Liver (tissue), 9 donors: ENCODE results near the gene LETMD1. TPM values are rescaled to one million over a fixed set of nuclear protein-coding genes. Genes with fewer than 3 reads are reported as not detected.

Source experiments
- DNase-seq: peaks from one replicate; pipeline ENCODE4 v3.0.0-alpha.2; 2017; ENCODE audit warnings: low spot score
- H3K27ac ChIP-seq, 2 donors: one replicate each; pipeline ENCODE4 v1.7.0; 2013; ENCODE audit warnings: inconsistent platforms in 2 of 2, low read length in 2 of 2, control low read depth in 1 of 2, low read depth in 1 of 2, mild to moderate bottlenecking in 1 of 2
- H3K27me3 ChIP-seq, 4 donors: one replicate each; pipeline versions ENCODE4 v1.6.1 to v1.7.0; 2013; ENCODE audit warnings: low read length in 3 of 4, inconsistent platforms in 1 of 4, mild to moderate bottlenecking in 1 of 4, moderate library complexity in 1 of 4; ENCODE audit not compliant: control insufficient read depth in 4 of 4, insufficient read depth in 4 of 4
- H3K36me3 ChIP-seq, 4 donors: one replicate each; pipeline versions ENCODE4 v1.6.1 to v1.7.0; 2013; ENCODE audit warnings: low read length in 3 of 4, mild to moderate bottlenecking in 3 of 4, low read depth in 1 of 4, moderate library complexity in 1 of 4; ENCODE audit not compliant: control insufficient read depth in 4 of 4, insufficient read depth in 3 of 4
- H3K4me1 ChIP-seq, 4 donors: one replicate each; pipeline versions ENCODE4 v1.6.1 to v1.7.0; 2013; ENCODE audit warnings: low read length in 3 of 4, mild to moderate bottlenecking in 3 of 4, moderate library complexity in 1 of 4; ENCODE audit not compliant: control insufficient read depth in 4 of 4, insufficient read depth in 4 of 4
- H3K4me3 ChIP-seq, 3 donors: one replicate each; pipeline versions ENCODE4 v1.6.1 to v1.7.0; 2013; ENCODE audit warnings: low read length in 3 of 3, control low read depth in 1 of 3, low read depth in 1 of 3, mild to moderate bottlenecking in 1 of 3
- H3K9ac ChIP-seq, 2 donors: one replicate each; pipeline ENCODE4 v1.7.0; 2013; ENCODE audit warnings: low read length in 2 of 2, mild to moderate bottlenecking in 2 of 2, moderate library complexity in 2 of 2, control low read depth in 1 of 2, low read depth in 1 of 2
- H3K9me3 ChIP-seq, 4 donors: one replicate each; pipeline versions ENCODE4 v1.6.1 to v1.7.0; 2013; ENCODE audit warnings: low read length in 3 of 4; ENCODE audit not compliant: control insufficient read depth in 4 of 4
- ATF3 ChIP-seq: IDR thresholded peaks from 2 replicates; pipeline ENCODE4 v1.6.1; 2016; ENCODE audit warnings: antibody characterized with exemption
- CTCF ChIP-seq: fragments of 150-350 bp; IDR thresholded peaks from 2 replicates; pipeline ENCODE4 v1.5.1; 2017; ENCODE audit warnings: improper control_type of control experiment, low read depth, low read length; ENCODE audit not compliant: missing input control
- FOXA2 ChIP-seq: IDR thresholded peaks from 2 replicates; pipeline ENCODE4 v1.6.1; 2016; ENCODE audit warnings: antibody characterized with exemption
- GABPA ChIP-seq, 2 donors: IDR thresholded peaks in 1 of 2; conservative IDR thresholded peaks in 1 of 2; 2 replicates each; pipeline ENCODE4 v1.6.1; 2016; ENCODE audit warnings: antibody characterized with exemption in 2 of 2, mild to moderate bottlenecking in 1 of 2, moderate library complexity in 1 of 2
- HNF4A ChIP-seq, 2 donors: conservative IDR thresholded peaks; 2 replicates each; pipeline ENCODE4 v1.6.1; 2016; ENCODE audit warnings: antibody characterized with exemption in 2 of 2, mild to moderate bottlenecking in 2 of 2
- HNF4G ChIP-seq: IDR thresholded peaks from 2 replicates; pipeline ENCODE4 v1.6.1; 2016; ENCODE audit warnings: antibody characterized with exemption
- JUND ChIP-seq, 2 donors: IDR thresholded peaks; 2 replicates each; pipeline ENCODE4 v1.6.1; 2016; ENCODE audit warnings: antibody characterized with exemption in 2 of 2
- RAD21 ChIP-seq, 2 donors: IDR thresholded peaks; 2 replicates each; pipeline ENCODE4 v1.6.1; 2016; ENCODE audit warnings: antibody characterized with exemption in 2 of 2, mild to moderate bottlenecking in 2 of 2
- REST ChIP-seq: IDR thresholded peaks from 2 replicates; pipeline ENCODE4 v1.6.1; 2016; ENCODE audit warnings: antibody characterized with exemption, mild to moderate bottlenecking
- RXRA ChIP-seq, 2 donors: IDR thresholded peaks; 2 replicates each; pipeline ENCODE4 v1.6.1; 2017 to 2018; ENCODE audit warnings: antibody characterized with exemption in 2 of 2, mild to moderate bottlenecking in 1 of 2
- SP1 ChIP-seq: IDR thresholded peaks from 2 replicates; pipeline ENCODE4 v1.6.1; 2018; ENCODE audit warnings: antibody characterized with exemption, mild to moderate bottlenecking
- TAF1 ChIP-seq: conservative IDR thresholded peaks from 2 replicates; pipeline ENCODE4 v1.6.1; 2016; ENCODE audit warnings: antibody characterized with exemption, mild to moderate bottlenecking
- YY1 ChIP-seq: IDR thresholded peaks from 2 replicates; pipeline ENCODE4 v1.6.1; 2016; ENCODE audit warnings: antibody characterized with exemption, mild to moderate bottlenecking
- ZBTB33 ChIP-seq: IDR thresholded peaks from 2 replicates; pipeline ENCODE4 v1.6.1; 2016; ENCODE audit warnings: antibody characterized with exemption
- WGBS: extraction: QIAGEN DNeasy Blood & Tissue Kit; methylation state at CpG from one replicate; pipeline ENCODE4 v1.1.7; 2013; 5-methylcytosine and 5-hydroxymethylcytosine counted together
- polyA plus RNA-seq, 2 donors: library from polyadenylated mRNA; stranded (reverse) in 1 of 2; unstranded in 1 of 2; fragments of 200-250 nt in 1 of 2; fragments of >200 nt in 1 of 2; fragmentation: Nextera tagmentation in 1 of 2; extraction: Ambion mirVana in 1 of 2; gene quantifications; one replicate each; pipeline versions ENCODE4 v1.2.1 to v1.2.3, GENCODE V29; 2013 to 2015
- total RNA-seq, 2 donors: library from RNA; depleted of rRNA; stranded (reverse); fragments of >200 nt; gene quantifications; one replicate each; pipeline ENCODE4 v1.2.3, GENCODE V29; 2014
- donor health status: healthy.
- donor health status: healthy.
- donor health status: healthy.
- donor health status: healthy.
- donor health status: healthy.

The LETMD1 gene
- total and polyA plus RNA-seq, 4 donors: 17.6 to 41.0 (median 22.5) TPM

DNA sequence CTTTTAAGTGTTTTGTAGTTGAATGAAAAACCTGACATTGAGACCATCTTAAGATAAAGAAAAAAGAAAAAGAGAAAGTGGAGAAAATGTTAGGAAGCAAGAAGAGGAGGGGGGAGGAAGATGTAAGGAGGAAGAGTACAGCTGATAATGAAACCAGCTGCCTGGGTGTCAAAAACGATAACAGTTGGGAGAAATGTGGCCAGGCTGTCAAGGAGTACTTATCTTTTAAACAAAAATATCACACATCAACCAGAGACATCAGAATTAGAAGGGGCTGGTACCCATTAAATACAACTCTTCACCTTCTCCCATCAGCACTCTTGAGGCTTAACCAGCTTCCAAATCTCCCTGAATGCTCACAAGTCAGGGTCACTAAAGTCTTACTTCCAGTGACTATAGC, 26.4 kb upstream of the LETMD1 start (continued):
- TF ChIP-seq CTCF: no peak
- TF ChIP-seq ZBTB33: no peak
- TF ChIP-seq HNF4A (conservative IDR thresholded peaks at IDR 0.05): no peak
- no peak for TF ChIP-seq HNF4G

DNA sequence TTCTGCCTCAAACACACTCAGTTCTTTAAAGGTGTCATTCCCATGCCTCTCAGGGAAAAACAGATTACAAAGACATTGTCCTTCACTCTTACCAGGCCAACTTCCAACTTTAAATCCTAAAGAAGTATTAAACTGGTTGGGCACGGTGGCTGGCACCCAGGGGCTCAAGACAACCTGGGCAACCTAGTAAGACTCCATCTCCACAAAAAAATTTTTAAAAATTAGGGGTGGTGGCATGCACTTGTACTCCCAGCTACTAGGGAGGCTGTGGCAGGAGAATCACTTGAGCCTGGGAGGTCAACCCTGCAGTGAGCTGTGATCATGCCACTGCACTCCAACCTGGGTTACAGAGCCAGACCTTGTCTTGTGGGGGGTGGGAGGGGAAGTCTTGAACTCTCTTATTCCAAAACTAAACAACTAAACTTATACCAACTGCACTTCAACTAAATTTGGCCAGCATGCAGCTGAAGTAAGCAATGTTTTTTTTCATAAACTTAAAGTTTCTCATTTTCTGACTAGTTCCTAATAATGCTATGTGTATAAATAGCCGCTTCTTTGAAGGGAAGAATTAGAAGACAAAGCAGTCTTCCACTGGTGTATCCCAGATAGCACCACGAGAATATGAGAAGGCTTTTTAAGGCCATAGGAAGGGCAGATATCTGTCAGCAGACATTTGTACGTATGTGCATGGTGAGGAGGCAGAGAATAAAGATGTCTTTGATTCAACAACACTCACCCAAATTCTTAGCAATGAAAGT, 24.3 kb upstream of the LETMD1 start:
- Histone ChIP-seq H3K36me3 (no peaks in the 10 kb centered on the region), H3K9me3 (no peaks in the 10 kb centered on the region), H3K27me3 (no peaks in the 10 kb centered on the region), H3K27ac (peak overlapping the region; percentile 98), H3K9ac (peak overlapping the region; percentile 61 to 98), H3K4me1 (peaks cover 1 to 37% (median 17%) of the 10 kb centered on the region in 4 donors), H3K4me3 (peak overlapping the region; percentile 55 to 88 (median 66))
- TF ChIP-seq REST (no peak), SP1 (no peak), ATF3 (no peak), TAF1 (no peak)
- no peak for DNase-seq
- 34% methylated on average over 4 of the region's 4 CpGs for WGBS

DNA sequence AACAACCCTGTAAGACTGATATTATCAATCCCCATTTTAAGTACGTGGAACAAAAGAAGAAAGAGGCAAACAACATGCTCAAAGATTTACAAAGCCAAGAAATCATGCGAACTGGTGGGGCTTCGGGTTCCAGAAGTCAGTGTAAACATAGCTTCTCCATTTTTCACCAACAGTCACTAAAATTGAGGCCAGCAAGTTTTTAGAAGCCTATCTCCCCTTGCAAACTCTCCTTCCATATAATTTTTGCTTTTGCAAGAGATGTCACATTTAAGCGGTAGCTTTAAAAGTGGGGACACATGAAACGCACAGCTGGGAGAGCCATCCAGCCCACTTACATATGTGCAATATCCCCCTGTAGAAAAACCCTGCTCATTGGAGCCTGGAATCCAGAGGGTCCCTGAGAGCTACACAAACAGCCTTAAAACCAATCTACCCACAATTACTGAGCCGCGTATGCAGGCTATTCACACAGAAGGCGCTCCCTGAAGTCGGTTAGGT, 22.7 kb upstream of the LETMD1 start:
- WGBS: 3% methylated on average over 9 of the region's 9 CpGs
- peak overlapping the region; percentile 94 to 98 for H3K9ac ChIP-seq
- H3K27me3 ChIP-seq: no peaks in the 10 kb centered on the region
- H3K36me3 ChIP-seq: no peaks in the 10 kb centered on the region
- no peaks in the 10 kb centered on the region for H3K9me3 ChIP-seq
- peaks cover 1 to 37% (median 17%) of the 10 kb centered on the region in 4 donors for H3K4me1 ChIP-seq
- DNase-seq: no peak
- peak overlapping the region; percentile 98 for H3K27ac ChIP-seq
- TF ChIP-seq HNF4A (conservative IDR thresholded peaks at IDR 0.05): no peak
- no peak for TF ChIP-seq RXRA (IDR thresholded peaks at IDR 0.05)
- TF ChIP-seq JUND (IDR thresholded peaks at IDR 0.05): no peak
- TF ChIP-seq YY1: no peak
- TF ChIP-seq RAD21 (IDR thresholded peaks at IDR 0.05): no peak
- TF ChIP-seq FOXA2: no peak
- TF ChIP-seq GABPA (IDR thresholded peaks at IDR 0.05 in 1 of 2, conservative IDR thresholded peaks at IDR 0.05 in 1 of 2): no peak
- H3K4me3 ChIP-seq: peak overlapping the region; percentile 73 to 88 (median 76)
